CD14-positive monocyte (primary cell): Measurements from ENCODE around the gene SEPTIN10. TPM values are rescaled to one million over a fixed set of nuclear protein-coding genes. Genes with fewer than 3 reads are reported as not detected.

ENCODE experiments used
- DNase-seq, 3 donors: peaks; one replicate each; pipeline ENCODE4 v3.0.0-alpha.2; 2011 to 2022
- H2AFZ ChIP-seq: 2 replicates; pipeline ENCODE4 v1.6.0; 2012; ENCODE audit warnings: mild to moderate bottlenecking, low read depth, low read length, inconsistent platforms; ENCODE audit not compliant: insufficient read depth, poor library complexity, severe bottlenecking
- H3K27ac ChIP-seq, 2 donors: 1 replicate in 1 of 2; 2 replicates in 1 of 2; pipeline ENCODE4 v1.5.1; 2012 to 2013; ENCODE audit warnings: low read length in 2 of 2, control low read depth in 1 of 2, inconsistent platforms in 1 of 2, low read depth in 1 of 2, mild to moderate bottlenecking in 1 of 2
- H3K27me3 ChIP-seq, 2 donors: one replicate each; pipeline versions ENCODE4 v1.6.0 to v1.6.1; 2011 to 2013; ENCODE audit warnings: low read length in 2 of 2; ENCODE audit not compliant: control insufficient read depth in 2 of 2, insufficient read depth in 2 of 2
- H3K36me3 ChIP-seq, 2 donors: replicated peaks in 1 of 2; 1 replicate in 1 of 2; 2 replicates in 1 of 2; pipeline versions ENCODE4 v1.5.1 to v1.6.1; 2012 to 2013; ENCODE audit warnings: low read length in 2 of 2, control low read depth in 1 of 2, inconsistent platforms in 1 of 2, mild to moderate bottlenecking in 1 of 2; ENCODE audit not compliant: insufficient read depth in 2 of 2, control insufficient read depth in 1 of 2
- H3K4me1 ChIP-seq, 2 donors: 1 replicate in 1 of 2; 2 replicates in 1 of 2; pipeline versions ENCODE4 v1.5.1 to v1.6.1; 2012 to 2013; ENCODE audit warnings: low read length in 2 of 2, control low read depth in 1 of 2, inconsistent platforms in 1 of 2, mild to moderate bottlenecking in 1 of 2, moderate library complexity in 1 of 2; ENCODE audit not compliant: insufficient read depth in 2 of 2, control insufficient read depth in 1 of 2
- H3K4me2 ChIP-seq: replicated peaks from 2 replicates; pipeline ENCODE3; 2012; ENCODE audit warnings: low read length, moderate library complexity, mild to moderate bottlenecking; ENCODE audit not compliant: poor library complexity, severe bottlenecking; ENCODE audit errors: extremely low read depth
- H3K4me3 ChIP-seq, 3 experiments: fragments of 200-600 bp in 1 of 3; sonication (generic) in 1 of 3; replicated peaks in 1 of 3; 1 replicate in 2 of 3; 2 replicates in 1 of 3; pipeline ENCODE4 v1.5.1; 2011 to 2013; ENCODE audit warnings: low read length in 3 of 3, mild to moderate bottlenecking in 3 of 3, control low read depth in 2 of 3, low read depth in 2 of 3, inconsistent platforms in 1 of 3, moderate library complexity in 1 of 3
- H3K79me2 ChIP-seq: 2 replicates; pipeline ENCODE4 v1.6.0; 2012; ENCODE audit warnings: mild to moderate bottlenecking, control low read depth, inconsistent platforms, low read length, moderate library complexity; ENCODE audit not compliant: insufficient read depth
- H3K9ac ChIP-seq: 2 replicates; pipeline ENCODE4 v1.6.0; 2017; ENCODE audit warnings: low read length, mild to moderate bottlenecking; ENCODE audit not compliant: insufficient read depth, poor library complexity, severe bottlenecking
- H3K9me3 ChIP-seq, 2 donors: replicated peaks in 1 of 2; 1 replicate in 1 of 2; 2 replicates in 1 of 2; pipeline versions ENCODE4 v1.5.1 to v1.6.1; 2012 to 2013; ENCODE audit warnings: low read length in 2 of 2, control low read depth in 1 of 2; ENCODE audit not compliant: control insufficient read depth in 1 of 2, insufficient read depth in 1 of 2
- H4K20me1 ChIP-seq: 2 replicates; pipeline ENCODE4 v1.6.0; 2012; ENCODE audit warnings: mild to moderate bottlenecking, low read length, control low read depth, moderate library complexity; ENCODE audit not compliant: insufficient read depth
- H3K27ac Mint-ChIP-seq, 7 donors: one replicate each; pipeline ENCODE4 v1.8.0; 2020; ENCODE audit warnings: mild to moderate bottlenecking in 7 of 7, mixed read lengths in 7 of 7, moderate library complexity in 6 of 7, inconsistent platforms in 2 of 7
- H3K27me3 Mint-ChIP-seq, 3 donors: one replicate each; pipeline ENCODE4 v1.8.0; 2021 to 2022; ENCODE audit warnings: low read depth in 3 of 3, mild to moderate bottlenecking in 3 of 3, mixed read lengths in 3 of 3, moderate library complexity in 3 of 3, inconsistent platforms in 1 of 3
- H3K36me3 Mint-ChIP-seq, 2 donors: one replicate each; pipeline ENCODE4 v1.8.0; 2020; ENCODE audit warnings: mixed read lengths in 2 of 2, inconsistent platforms in 1 of 2, mild to moderate bottlenecking in 1 of 2
- H3K4me1 Mint-ChIP-seq: one replicate; pipeline ENCODE4 v1.8.0; 2020; ENCODE audit warnings: mild to moderate bottlenecking, mixed read lengths
- H3K4me3 Mint-ChIP-seq, 2 donors: one replicate each; pipeline ENCODE4 v1.8.0; 2020; ENCODE audit warnings: mild to moderate bottlenecking in 2 of 2, mixed read lengths in 2 of 2, moderate library complexity in 1 of 2
- H3K9me3 Mint-ChIP-seq, 7 donors: one replicate each; pipeline ENCODE4 v1.8.0; 2020 to 2022; ENCODE audit warnings: mixed read lengths in 7 of 7, mild to moderate bottlenecking in 6 of 7, moderate library complexity in 6 of 7, inconsistent platforms in 2 of 7
- CTCF ChIP-seq: fragments of 200-600 bp; IDR thresholded peaks from one replicate; pipeline ENCODE4 v1.8.0; 2022; ENCODE audit warnings: antibody characterized with exemption, mild to moderate bottlenecking
- WGBS: methylation state at CpG from one replicate; pipeline ENCODE4 v1.1.5; 2013; ENCODE audit warnings: missing lambda C conversion rate; ENCODE audit not compliant: insufficient coverage; 5-methylcytosine and 5-hydroxymethylcytosine counted together
- intact Hi-C, 2 donors: fragments of 100-400 bp; cut with micrococcal nuclease; formaldehyde crosslinking; loops; one replicate each; pipeline versions ENCODE4 v1.15.0 to v1.15.1; 2023
- polyA plus RNA-seq, 3 donors: library from polyadenylated mRNA; depleted of rRNA in 1 of 3; unstranded in 2 of 3; stranded (reverse) in 1 of 3; fragments of 300-500 nt in 2 of 3; fragments of >200 nt in 1 of 3; fragmentation: Illumina TruSeq in 2 of 3; gene quantifications; 1 replicate in 2 of 3; 2 replicates in 1 of 3; pipeline ENCODE4 v1.2.3, GENCODE V29; 2012 to 2021

SEPTIN10 gene
- polyA plus RNA-seq, 3 donors = 4.2 to 6.8 (median 4.4) TPM

- Histone ChIP-seq H3K36me3 (no peaks in the 10 kb centered on the region), H3K4me2 (no peak overlapping the region), H4K20me1 (no peaks in the 10 kb centered on the region), H3K27ac (no peak overlapping the region), H3K4me1 (no peaks in the 10 kb centered on the region), H2AFZ (no peak overlapping the region), H3K4me3 (no peak overlapping the region), H3K9me3 (no peaks in the 10 kb centered on the region), H3K79me2 (no peaks in the 10 kb centered on the region), H3K27me3 (no peaks in the 10 kb centered on the region), H3K9ac (no peak overlapping the region)
- no peak for DNase-seq
- no peak overlapping the region for H3K4me3 Mint-ChIP-seq
- H3K27ac Mint-ChIP-seq = no peak overlapping the region
- no peaks in the 10 kb centered on the region for H3K4me1 Mint-ChIP-seq
- no peaks in the 10 kb centered on the region for H3K9me3 Mint-ChIP-seq
- 80% methylated on average over 5 of the region's 5 CpGs for WGBS
- intact Hi-C loops = no loop called here
- H3K36me3 Mint-ChIP-seq = no peaks in the 10 kb centered on the region
- TF ChIP-seq CTCF = no peak
- peaks cover 0 to 12% (median 6%) of the 10 kb centered on the region in 3 donors for H3K27me3 Mint-ChIP-seq
Measured at GRCh38 chr2:109531221-109531620, 82.5 kb downstream of the SEPTIN10 start.

GRCh38 chr2:109530712-109531111, 83.1 kb downstream of the SEPTIN10 start:
- Histone ChIP-seq H3K9ac (no peak overlapping the region), H2AFZ (no peak overlapping the region), H3K27me3 (no peaks in the 10 kb centered on the region), H3K9me3 (no peaks in the 10 kb centered on the region), H3K4me1 (no peaks in the 10 kb centered on the region), H3K79me2 (no peaks in the 10 kb centered on the region), H3K36me3 (no peaks in the 10 kb centered on the region), H3K4me3 (no peak overlapping the region), H3K4me2 (no peak overlapping the region), H3K27ac (no peak overlapping the region), H4K20me1 (no peaks in the 10 kb centered on the region)
- intact Hi-C loops = no loop called here
- DNase-seq = no peak
- Mint-ChIP-seq H3K27me3 (peaks cover 0 to 12% (median 6%) of the 10 kb centered on the region in 3 donors), H3K4me3 (no peak overlapping the region), H3K27ac (peak overlapping the region in 1 of 7 donors; percentile 20), H3K36me3 (no peaks in the 10 kb centered on the region), H3K4me1 (no peaks in the 10 kb centered on the region), H3K9me3 (no peaks in the 10 kb centered on the region)
- WGBS = no CpG with 5 or more reads among the region's 6 CpGs
- TF ChIP-seq CTCF = no peak
